Natural killer cell treated with Interleukin-12 subunit alpha and Interleukin-12 subunit beta and Interleukin-15 and Interleukin-18, amount 100 ng/mL, for 72 hours (primary cell): ENCODE results near the gene NHEJ1. TPM values are rescaled to one million over a fixed set of nuclear protein-coding genes. Genes with fewer than 3 reads are reported as not detected.

Experiments
- ATAC-seq, 2 donors: fragments of 150-1000 bp; cut with Tn5 transposase in 1 of 2; sonication (Bioruptor Pico), chemical (Tn5 transposase) in 1 of 2; 2 replicates each; pipeline ENCODE4 v1.10.0; 2021
- DNase-seq: peaks from one replicate; pipeline ENCODE4 v3.0.0; 2022; ENCODE audit warnings: low spot score
- H3K27ac Mint-ChIP-seq, 2 donors: 1 replicate in 1 of 2; 2 replicates in 1 of 2; pipeline ENCODE4 v1.8.0; 2022; ENCODE audit warnings: mixed read lengths in 2 of 2, mild to moderate bottlenecking in 1 of 2, moderate library complexity in 1 of 2
- H3K27me3 Mint-ChIP-seq, 2 donors: 1 replicate in 1 of 2; 2 replicates in 1 of 2; pipeline ENCODE4 v1.8.0; 2022; ENCODE audit warnings: mixed read lengths in 2 of 2
- H3K36me3 Mint-ChIP-seq: one replicate; pipeline ENCODE4 v1.8.0; 2022; ENCODE audit warnings: mixed read lengths
- H3K4me1 Mint-ChIP-seq, 2 donors: 1 replicate in 1 of 2; 2 replicates in 1 of 2; pipeline ENCODE4 v1.8.0; 2022; ENCODE audit warnings: low read depth in 2 of 2, mixed read lengths in 2 of 2, mild to moderate bottlenecking in 1 of 2
- H3K4me3 Mint-ChIP-seq: one replicate; pipeline ENCODE4 v1.8.0; 2022; ENCODE audit warnings: mixed read lengths
- H3K9me3 Mint-ChIP-seq: 2 replicates; pipeline ENCODE4 v1.8.0; 2022; ENCODE audit warnings: mixed read lengths
- total RNA-seq, 2 donors: library from RNA; stranded (reverse); gene quantifications; one replicate each; pipeline ENCODE4 v1.2.3, GENCODE V29; 2022

The NHEJ1 gene
- total RNA-seq, 2 donors from 2014 or later, result 17.9 to 18.8 TPM

DNA sequence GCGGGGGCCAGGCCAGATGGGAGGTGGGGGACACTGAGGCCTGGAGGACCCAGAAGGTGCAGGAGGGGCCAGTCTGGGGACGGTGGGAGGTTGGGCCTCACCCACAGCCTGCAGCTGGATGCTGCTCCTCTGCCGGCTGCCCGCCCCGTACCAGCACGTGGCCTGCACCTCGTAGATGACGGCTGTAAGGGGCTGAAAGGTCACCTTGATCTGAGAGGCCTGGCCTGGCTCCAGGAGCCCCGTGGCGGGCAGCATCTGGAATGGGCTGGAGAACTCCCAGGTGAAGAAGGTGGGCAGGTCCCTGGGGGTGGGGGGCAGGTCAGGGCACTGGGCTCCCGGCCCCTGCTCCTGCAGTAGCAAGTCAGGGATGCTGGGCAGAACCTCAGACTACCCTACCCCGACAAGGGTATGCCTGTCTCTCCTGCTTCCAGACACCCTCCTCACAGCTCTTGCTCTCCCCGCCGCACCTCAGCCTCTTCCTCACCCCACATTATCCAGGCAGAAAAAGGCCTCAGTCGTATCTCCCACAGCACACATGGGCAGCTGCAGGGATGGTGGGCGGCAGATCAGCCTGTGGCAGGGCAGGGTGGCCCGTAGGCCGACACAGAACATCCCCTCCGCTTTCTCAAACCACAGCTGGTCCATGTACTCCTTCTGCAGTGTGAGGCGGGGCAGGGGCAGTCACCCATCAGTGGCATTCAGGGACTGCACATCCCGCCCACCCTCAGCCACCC lies 129.4 kb downstream of the NHEJ1 start:
- Mint-ChIP-seq H3K4me1 (no peaks in the 10 kb centered on the region), H3K9me3 (no peaks in the 10 kb centered on the region), H3K27ac (no peak overlapping the region), H3K4me3 (no peak overlapping the region), H3K27me3 (peaks cover 31 to 33% of the 10 kb centered on the region in 2 donors), H3K36me3 (no peaks in the 10 kb centered on the region)
- ATAC-seq (no peak), DNase-seq (no peak)

DNA sequence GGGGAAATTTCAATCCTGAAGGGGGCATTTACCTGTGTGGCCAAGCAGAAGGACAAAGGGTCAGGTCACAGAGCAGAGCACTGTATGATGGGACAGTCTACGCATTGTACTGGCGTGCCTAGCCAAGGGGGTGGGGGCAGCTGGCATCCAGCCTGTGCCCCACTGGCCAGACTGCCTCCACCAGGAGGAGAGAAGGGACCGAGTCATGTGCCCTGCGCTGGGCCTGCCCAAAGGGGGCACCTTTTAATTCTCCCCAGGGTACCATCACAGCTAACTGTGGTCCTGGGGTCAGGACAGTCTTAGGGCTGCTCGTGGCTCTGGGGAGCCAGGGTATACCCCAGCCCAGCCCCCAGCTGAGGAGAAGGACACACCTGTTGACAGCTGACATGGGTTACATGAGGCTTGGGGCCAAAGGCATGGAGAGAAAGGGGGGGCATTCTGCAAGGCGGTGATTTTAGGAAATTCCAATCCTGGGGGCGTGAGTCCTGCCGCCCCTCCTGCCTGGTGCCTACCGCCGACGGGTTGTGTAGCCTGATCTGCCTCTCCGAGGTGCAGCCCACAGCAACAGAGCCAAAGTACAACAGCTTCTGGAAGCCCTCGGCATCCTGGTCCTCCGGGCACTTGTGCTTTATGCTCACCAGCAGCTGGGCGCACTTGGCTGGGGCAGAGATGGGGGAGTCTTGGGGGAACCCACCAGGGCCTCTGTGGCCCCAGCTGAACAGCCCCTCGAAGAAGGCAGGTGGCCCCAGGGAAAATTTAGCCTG lies 130.3 kb downstream of the NHEJ1 start:
- no peak overlapping the region for H3K27ac Mint-ChIP-seq
- H3K9me3 Mint-ChIP-seq, result no peaks in the 10 kb centered on the region
- H3K36me3 Mint-ChIP-seq, result no peaks in the 10 kb centered on the region
- peaks cover 26 to 31% of the 10 kb centered on the region in 2 donors for H3K27me3 Mint-ChIP-seq
- DNase-seq (no peak), ATAC-seq (no peak)
- H3K4me3 Mint-ChIP-seq, result no peak overlapping the region
- H3K4me1 Mint-ChIP-seq, result no peaks in the 10 kb centered on the region

DNA sequence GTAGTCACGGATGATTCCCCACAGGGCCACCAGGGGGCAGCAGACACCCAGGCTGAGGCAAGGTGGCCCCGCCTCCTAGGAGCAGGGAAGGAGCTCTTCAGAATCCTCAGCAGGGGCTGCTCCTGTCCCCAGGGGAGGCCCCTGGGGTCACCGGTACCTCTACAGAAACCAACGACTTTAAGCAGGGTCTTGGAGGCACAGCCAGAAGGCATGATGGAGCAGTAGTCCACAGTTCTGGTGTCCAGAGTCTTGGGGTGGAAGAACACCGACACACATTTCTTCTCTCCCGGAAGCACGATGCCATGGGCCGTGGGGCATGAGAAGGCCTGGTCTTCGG lies 130.8 kb downstream of the NHEJ1 start:
- DNase-seq (peak; percentile 80), ATAC-seq (peak; percentile 71 to 78)
- Mint-ChIP-seq H3K27ac (no peak overlapping the region), H3K36me3 (no peaks in the 10 kb centered on the region), H3K9me3 (no peaks in the 10 kb centered on the region), H3K4me1 (no peaks in the 10 kb centered on the region), H3K27me3 (peaks cover 23 to 30% of the 10 kb centered on the region in 2 donors), H3K4me3 (no peak overlapping the region)

DNA sequence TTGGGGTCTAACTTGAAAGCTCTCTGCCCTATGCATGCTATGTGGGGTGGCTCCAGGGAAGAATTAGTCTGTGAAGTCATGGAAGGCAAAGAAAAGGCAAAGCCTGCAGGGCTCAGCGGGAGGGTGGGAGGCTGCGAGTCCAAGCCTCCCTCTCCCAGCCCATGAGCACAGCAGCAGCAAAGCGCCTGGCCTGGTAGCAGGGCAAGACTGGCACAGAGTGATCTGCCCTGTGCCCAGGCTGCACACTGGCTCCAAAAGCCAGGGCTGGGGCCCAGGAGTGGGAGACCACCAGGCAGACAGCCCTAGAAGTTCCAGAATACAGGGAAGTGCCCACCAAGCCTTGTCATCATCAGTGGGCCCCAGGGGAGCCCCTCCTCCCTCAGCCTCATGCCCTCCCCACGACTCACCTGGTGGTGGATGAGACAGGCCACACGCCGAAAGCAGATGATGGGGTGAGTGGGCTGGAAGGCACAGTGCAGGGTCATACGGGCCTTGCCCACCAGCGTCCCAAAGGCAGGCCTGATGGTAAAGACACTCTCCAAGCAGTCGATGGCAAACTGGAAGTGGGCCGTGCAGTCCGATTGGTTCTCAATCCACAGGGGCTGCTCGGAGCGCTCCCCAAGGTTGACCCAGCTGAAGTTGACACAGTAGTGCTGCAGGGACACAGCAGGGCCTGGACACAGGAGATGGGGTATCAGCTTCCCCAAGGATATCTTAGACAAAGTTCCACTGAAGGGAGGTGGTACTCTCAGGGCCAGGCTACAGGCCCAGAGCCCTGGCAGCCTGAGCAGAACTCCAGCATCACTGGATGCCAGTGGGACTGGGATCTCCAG lies 131.4 kb downstream of the NHEJ1 start:
- no peaks in the 10 kb centered on the region for H3K4me1 Mint-ChIP-seq
- H3K4me3 Mint-ChIP-seq, result no peak overlapping the region
- DNase-seq (no peak), ATAC-seq (peak; percentile 8 to 15)
- no peaks in the 10 kb centered on the region for H3K9me3 Mint-ChIP-seq
- H3K27ac Mint-ChIP-seq, result no peak overlapping the region
- H3K27me3 Mint-ChIP-seq, result peaks cover 17 to 25% of the 10 kb centered on the region in 2 donors
- H3K36me3 Mint-ChIP-seq, result no peaks in the 10 kb centered on the region

DNA sequence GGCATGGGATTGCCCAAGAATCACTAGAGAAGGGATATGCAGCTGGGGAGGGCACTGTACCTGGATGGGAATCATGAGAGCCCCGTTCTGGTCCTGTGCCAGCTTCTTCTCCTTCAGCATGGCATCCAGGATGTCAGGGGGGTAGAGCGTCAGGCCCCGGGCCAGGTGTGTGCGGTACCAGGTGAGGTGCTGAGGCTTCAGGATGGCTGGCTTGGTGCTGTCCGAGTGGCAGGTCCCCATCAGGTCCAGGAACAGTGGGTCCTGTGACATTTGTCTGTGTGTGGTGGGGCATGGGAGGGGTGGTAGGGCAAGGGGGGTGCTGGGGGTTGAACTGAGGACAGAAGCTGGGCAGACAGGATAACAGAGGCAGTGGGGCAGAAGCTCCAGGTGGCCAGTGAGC lies 132.5 kb downstream of the NHEJ1 start:
- H3K36me3 Mint-ChIP-seq, result no peaks in the 10 kb centered on the region
- no peak overlapping the region for H3K27ac Mint-ChIP-seq
- no peak overlapping the region for H3K4me3 Mint-ChIP-seq
- ATAC-seq (no peak), DNase-seq (no peak)
- H3K27me3 Mint-ChIP-seq, result peaks cover 9 to 14% of the 10 kb centered on the region in 2 donors
- H3K4me1 Mint-ChIP-seq, result no peaks in the 10 kb centered on the region
- H3K9me3 Mint-ChIP-seq, result no peaks in the 10 kb centered on the region

DNA sequence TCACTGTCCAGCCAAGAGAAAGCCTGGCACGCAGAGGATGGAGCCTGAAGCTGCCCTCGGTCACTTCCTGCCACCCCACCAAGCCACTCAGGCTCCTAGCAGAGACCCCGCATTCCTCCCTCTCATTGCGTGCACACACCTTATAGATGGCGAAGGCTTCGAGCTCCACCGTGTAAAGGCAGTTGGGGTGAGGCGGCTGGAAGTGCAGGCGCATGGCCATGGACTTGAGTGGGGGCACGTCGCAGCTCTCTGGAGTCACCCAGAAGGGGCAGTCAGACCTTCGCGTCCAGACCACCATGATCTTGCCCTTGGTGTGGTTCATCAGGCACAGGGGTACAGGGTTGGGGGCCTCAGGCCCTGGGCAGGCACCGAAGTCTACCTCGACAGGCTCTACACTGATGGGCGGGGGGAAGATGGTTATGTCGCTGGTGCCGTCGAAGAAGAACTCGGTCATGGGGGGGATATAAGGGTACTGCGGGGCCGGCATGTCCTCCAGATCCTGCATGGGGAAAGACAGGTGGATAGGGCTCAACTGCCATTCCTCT lies 133.0 kb downstream of the NHEJ1 start:
- H3K36me3 Mint-ChIP-seq, result no peaks in the 10 kb centered on the region
- ATAC-seq, result no peak
- H3K4me1 Mint-ChIP-seq, result no peaks in the 10 kb centered on the region
- DNase-seq, result no peak
- no peaks in the 10 kb centered on the region for H3K9me3 Mint-ChIP-seq
- no peak overlapping the region for H3K27ac Mint-ChIP-seq
- peaks cover 6 to 10% of the 10 kb centered on the region in 2 donors for H3K27me3 Mint-ChIP-seq
- no peak overlapping the region for H3K4me3 Mint-ChIP-seq

DNA sequence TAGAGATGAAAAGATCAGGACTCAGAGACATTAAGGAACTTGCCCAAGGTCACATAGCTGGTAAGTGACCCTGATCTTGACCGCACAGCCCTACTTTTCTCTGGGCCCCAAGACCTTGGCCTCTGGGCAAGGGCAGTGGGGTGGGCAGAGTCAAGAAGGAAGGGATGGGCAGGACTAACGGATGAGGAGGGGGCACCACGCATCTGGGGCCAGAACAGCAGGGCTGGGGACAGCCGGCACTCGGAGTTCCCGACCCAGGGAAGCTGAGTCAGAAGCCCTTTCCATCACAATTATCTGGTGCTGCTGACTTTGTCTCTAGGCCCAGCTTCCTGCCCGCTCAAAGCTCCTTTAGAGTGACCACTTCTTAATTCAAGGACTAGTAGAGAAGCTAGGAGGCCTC lies 133.7 kb downstream of the NHEJ1 start:
- no peak overlapping the region for H3K27ac Mint-ChIP-seq
- ATAC-seq (no peak), DNase-seq (no peak)
- H3K36me3 Mint-ChIP-seq, result no peaks in the 10 kb centered on the region
- peaks cover 3 to 5% of the 10 kb centered on the region in 2 donors for H3K27me3 Mint-ChIP-seq
- H3K9me3 Mint-ChIP-seq, result no peaks in the 10 kb centered on the region
- no peaks in the 10 kb centered on the region for H3K4me1 Mint-ChIP-seq
- H3K4me3 Mint-ChIP-seq, result no peak overlapping the region

DNA sequence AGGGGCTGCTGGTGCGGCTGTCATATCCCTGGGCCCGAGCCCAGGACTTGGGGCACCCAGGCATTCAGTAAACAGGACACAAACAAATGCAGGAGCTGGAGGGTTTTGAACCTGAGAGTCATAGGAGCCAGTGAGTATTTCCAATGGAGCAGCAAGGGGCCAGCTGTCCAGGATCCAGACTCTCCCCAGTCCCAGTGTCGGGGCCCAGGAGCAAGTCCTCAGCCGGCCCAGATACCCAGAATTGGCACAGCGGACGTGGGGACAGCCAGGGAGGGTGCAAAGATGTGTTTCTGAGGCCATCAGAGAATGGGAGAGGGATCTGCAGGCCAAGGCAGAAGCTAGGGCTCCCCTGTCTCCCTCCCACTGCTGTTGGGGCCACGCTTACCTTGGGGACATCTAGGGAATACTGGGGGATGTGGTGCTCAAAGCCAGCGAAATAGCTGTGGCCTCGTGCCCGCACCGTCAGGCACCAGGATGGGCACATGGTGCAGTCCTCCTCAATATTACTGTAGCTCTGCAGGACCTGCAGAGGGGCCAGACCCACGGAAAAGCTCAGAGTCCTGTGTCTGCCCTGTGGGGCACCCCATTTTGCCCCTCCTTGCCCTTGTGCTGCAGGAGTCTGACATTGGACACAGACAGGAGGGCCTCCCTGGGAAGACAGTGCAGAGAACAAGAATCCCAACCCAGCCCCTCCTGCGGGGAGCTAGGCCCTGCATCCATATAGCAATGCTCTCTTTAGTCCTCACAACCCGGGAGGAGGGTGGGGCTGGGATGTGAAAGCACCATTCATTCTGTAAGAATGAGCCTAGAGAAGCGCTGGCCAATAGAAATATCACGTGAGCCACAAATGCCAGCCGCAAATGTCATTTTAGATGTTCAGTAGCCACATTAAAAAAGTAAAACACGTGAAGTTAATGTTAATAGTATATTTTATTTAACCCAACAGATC lies 134.7 kb downstream of the NHEJ1 start:
- Mint-ChIP-seq H3K4me1 (no peaks in the 10 kb centered on the region), H3K27ac (no peak overlapping the region), H3K9me3 (no peaks in the 10 kb centered on the region), H3K36me3 (no peaks in the 10 kb centered on the region), H3K27me3 (peaks cover 0 to 5% of the 10 kb centered on the region in 2 donors), H3K4me3 (no peak overlapping the region)
- DNase-seq, result no peak
- ATAC-seq, result no peak

Other genes starting within 250 kb of the NHEJ1 start
- gene CDK5R2, start 201.1 kb downstream of the NHEJ1 start, total RNA-seq, result not detected
- gene FEV, start 175.6 kb downstream of the NHEJ1 start, total RNA-seq, result not detected
- not detected for gene CRYBA2, start 167.4 kb downstream of the NHEJ1 start, total RNA-seq
- gene CFAP65, start 119.3 kb downstream of the NHEJ1 start, total RNA-seq, result not detected
- under 1 TPM in 1 of 2 donors, not detected in 1; 0.28 TPM for gene IHH, start 99.9 kb downstream of the NHEJ1 start, total RNA-seq
- 1 to 10 TPM; 2.4 to 3.3 TPM for gene SLC23A3, start 9.2 kb upstream of the NHEJ1 start, total RNA-seq
- 10 to 100 TPM; 60.8 to 68.5 TPM for gene CNPPD1, start 16.1 kb upstream of the NHEJ1 start, total RNA-seq
- 10 to 100 TPM; 69.3 to 79.8 TPM for gene RETREG2, start 17.5 kb upstream of the NHEJ1 start, total RNA-seq
- 10 to 100 TPM; 40.4 to 51.8 TPM for gene ZFAND2B, start 46.0 kb upstream of the NHEJ1 start, total RNA-seq
- 10 to 100 TPM; 16.7 to 18.1 TPM for gene ABCB6, start 58.1 kb upstream of the NHEJ1 start, total RNA-seq
- gene ATG9A, start 68.8 kb upstream of the NHEJ1 start, total RNA-seq, result 10 to 100 TPM; 43.0 to 52.7 TPM
- gene ANKZF1, start 69.0 kb upstream of the NHEJ1 start, total RNA-seq, result 10 to 100 TPM; 82.5 to 87.6 TPM
- gene GLB1L, start 84.6 kb upstream of the NHEJ1 start, total RNA-seq, result 1 to 10 TPM; 3.5 to 3.6 TPM
- 10 to 100 TPM; 26.8 to 27.8 TPM for gene STK16, start 84.7 kb upstream of the NHEJ1 start, total RNA-seq
- gene TUBA4B, start 92.4 kb upstream of the NHEJ1 start, total RNA-seq, result not detected
- gene TUBA4A, start 93.1 kb upstream of the NHEJ1 start, total RNA-seq, result 100 to 1,000 TPM; 159 to 161 TPM
- gene DNAJB2, start 118.6 kb upstream of the NHEJ1 start, total RNA-seq, result 10 to 100 TPM; 43.4 to 47.9 TPM
- not detected for gene PTPRN, start 148.6 kb upstream of the NHEJ1 start, total RNA-seq
- not detected for gene RESP18, start 171.9 kb upstream of the NHEJ1 start, total RNA-seq
- 100 to 1,000 TPM in 1 of 2 donors, 10 to 100 TPM in 1; 85.3 to 116 TPM for gene DNPEP, start 227.1 kb upstream of the NHEJ1 start, total RNA-seq